ENCODE data around the gene INAFM2. TPM values are rescaled to one million over a fixed set of nuclear protein-coding genes. Genes with fewer than 3 reads are reported as not detected.
A peak's percentile ranks its signal among the peaks of the same experiment; 100 is the strongest.

INAFM2 gene
- total RNA-seq, 1 donor from 2014 or later: 18.2 TPM

GRCh38 chr15:40290545-40290917 lies 33.0 kb upstream of the INAFM2 start:
- Mint-ChIP-seq H3K9me3 (no peaks in the 10 kb centered on the region), H3K4me1 (peaks cover 61% of the 10 kb centered on the region), H3K4me3 (peak overlapping the region; percentile 79), H3K27ac (peak overlapping the region; percentile 72), H3K36me3 (no peaks in the 10 kb centered on the region), H3K27me3 (ENCODE audit: insufficient read depth, low read depth) (peaks cover 22% of the 10 kb centered on the region)
- Histone ChIP-seq H3K9me3 (ENCODE audit: low read depth) (no peaks in the 10 kb centered on the region), H3F3A (ENCODE audit: low read depth) (peaks cover 12% of the 10 kb centered on the region), H3K9ac (no peak overlapping the region), H3K27ac (no peak overlapping the region), H3K27me3 (peaks cover 84% of the 10 kb centered on the region), H3K4me2 (peak overlapping the region; percentile 83), H4K20me1 (ENCODE audit: low read depth) (no peaks in the 10 kb centered on the region), H3K79me2 (ENCODE audit: low read depth) (no peaks in the 10 kb centered on the region), H3K4me3 (no peak overlapping the region), H3K4me1 (peaks cover 31% of the 10 kb centered on the region), H2AFZ (replicated peaks) (peak overlapping the region; percentile 79), H3K36me3 (no peaks in the 10 kb centered on the region)
- no peak for TF ChIP-seq CTCF (IDR thresholded peaks at IDR 0.05)
- no peak for TF ChIP-seq EZH2phosphoT487 (IDR thresholded peaks at IDR 0.05)
- TF ChIP-seq EZH2 (IDR thresholded peaks at IDR 0.05): no peak
- DNase-seq (ENCODE audit: low spot score): no peak

GRCh38 chr15:40290918-40291574 lies 32.4 kb upstream of the INAFM2 start:
- TF ChIP-seq EZH2phosphoT487 (IDR thresholded peaks at IDR 0.05) (peak; percentile 51), CTCF (IDR thresholded peaks at IDR 0.05) (no peak), EZH2 (IDR thresholded peaks at IDR 0.05) (peak; percentile 27)
- Mint-ChIP-seq H3K27me3 (ENCODE audit: insufficient read depth, low read depth) (peaks cover 22% of the 10 kb centered on the region), H3K4me1 (peaks cover 60% of the 10 kb centered on the region), H3K27ac (no peak overlapping the region), H3K36me3 (no peaks in the 10 kb centered on the region), H3K9me3 (no peaks in the 10 kb centered on the region), H3K4me3 (no peak overlapping the region)
- Histone ChIP-seq H3K36me3 (no peaks in the 10 kb centered on the region), H3K4me1 (peaks cover 27% of the 10 kb centered on the region), H3K9me3 (ENCODE audit: low read depth) (no peaks in the 10 kb centered on the region), H3K79me2 (ENCODE audit: low read depth) (no peaks in the 10 kb centered on the region), H3K27ac (no peak overlapping the region), H2AFZ (replicated peaks) (peak overlapping the region; percentile 87), H4K20me1 (ENCODE audit: low read depth) (no peaks in the 10 kb centered on the region), H3K4me2 (peak overlapping the region; percentile 83), H3F3A (ENCODE audit: low read depth) (peaks cover 12% of the 10 kb centered on the region), H3K27me3 (peaks cover 78% of the 10 kb centered on the region), H3K9ac (no peak overlapping the region), H3K4me3 (peak overlapping the region; percentile 41)
- peak; percentile 87 for DNase-seq (ENCODE audit: low spot score)

- H3K27ac ChIP-seq: no peak overlapping the region
- H3K9me3 ChIP-seq (ENCODE audit: low read depth): no peaks in the 10 kb centered on the region
- H3K4me3 ChIP-seq: no peak overlapping the region
- peaks cover 66% of the 10 kb centered on the region for H3K27me3 ChIP-seq
- H3K36me3 Mint-ChIP-seq: no peaks in the 10 kb centered on the region
- no peaks in the 10 kb centered on the region for H3K79me2 ChIP-seq (ENCODE audit: low read depth)
- peaks cover 12% of the 10 kb centered on the region for H3F3A ChIP-seq (ENCODE audit: low read depth)
- no peaks in the 10 kb centered on the region for H4K20me1 ChIP-seq (ENCODE audit: low read depth)
- no peak overlapping the region for H2AFZ ChIP-seq (replicated peaks)
- H3K9me3 Mint-ChIP-seq: no peaks in the 10 kb centered on the region
- H3K4me3 Mint-ChIP-seq: no peak overlapping the region
- H3K27ac Mint-ChIP-seq: no peak overlapping the region
- no peak overlapping the region for H3K4me2 ChIP-seq
- H3K9ac ChIP-seq: no peak overlapping the region
- peaks cover 24% of the 10 kb centered on the region for H3K27me3 Mint-ChIP-seq (ENCODE audit: insufficient read depth, low read depth)
- H3K4me1 ChIP-seq: peaks cover 27% of the 10 kb centered on the region
- TF ChIP-seq EZH2phosphoT487 (IDR thresholded peaks at IDR 0.05) (no peak), CTCF (IDR thresholded peaks at IDR 0.05) (no peak), EZH2 (IDR thresholded peaks at IDR 0.05) (no peak)
- no peaks in the 10 kb centered on the region for H3K36me3 ChIP-seq
- H3K4me1 Mint-ChIP-seq: peaks cover 66% of the 10 kb centered on the region
- DNase-seq (ENCODE audit: low spot score): no peak
These were observed 31.2 kb upstream of the INAFM2 start for GRCh38 chr15:40292246-40292645.
